Keratinocyte (primary cell): ENCODE data around the gene SRM. TPM values are rescaled to one million over a fixed set of nuclear protein-coding genes. Genes with fewer than 3 reads are reported as not detected.

Experiments used
- DNase-seq: peaks from one replicate; pipeline ENCODE4 v3.0.0-alpha.2; 2011; ENCODE audit warnings: low read depth, missing footprints, low spot score
- FAIRE-seq: peaks from 2 replicates; lab custom pipeline; 2011; peaks lifted over from hg19 to GRCh38; lab: Jason Lieb, UNC
- H2AFZ ChIP-seq: 2 replicates; pipeline ENCODE4 v1.6.0; 2012; ENCODE audit warnings: low read length, control low read depth, inconsistent platforms; ENCODE audit not compliant: control insufficient read depth
- H3K27ac ChIP-seq: 2 replicates; pipeline ENCODE4 v1.5.1; 2011; ENCODE audit warnings: low read length; ENCODE audit not compliant: control insufficient read depth, insufficient read depth
- H3K27me3 ChIP-seq: 3 replicates; pipeline ENCODE4 v1.6.0; 2011; ENCODE audit warnings: low read length; ENCODE audit not compliant: control insufficient read depth, insufficient read depth; ENCODE audit errors: extremely low read depth
- H3K36me3 ChIP-seq, 2 experiments: 2 replicates in 1 of 2; 3 replicates in 1 of 2; pipeline ENCODE4 v1.5.1; 2011; ENCODE audit warnings: low read length in 2 of 2, mild to moderate bottlenecking in 1 of 2; ENCODE audit not compliant: control insufficient read depth in 2 of 2, insufficient read depth in 2 of 2; ENCODE audit errors: extremely low read depth in 1 of 2
- H3K4me1 ChIP-seq: 3 replicates; pipeline ENCODE4 v1.5.1; 2011; ENCODE audit warnings: low read length; ENCODE audit not compliant: control insufficient read depth, insufficient read depth; ENCODE audit errors: extremely low read depth
- H3K4me2 ChIP-seq: 3 replicates; pipeline ENCODE4 v1.6.0; 2011; ENCODE audit warnings: low read depth, low read length; ENCODE audit not compliant: control insufficient read depth, insufficient read depth; ENCODE audit errors: extremely low read depth
- H3K4me3 ChIP-seq, 3 experiments: fragments of 200-600 bp in 1 of 3; sonication (generic) in 1 of 3; 2 replicates in 2 of 3; 3 replicates in 1 of 3; pipeline ENCODE4 v1.5.1; 2011 to 2016; ENCODE audit warnings: low read length in 3 of 3, mild to moderate bottlenecking in 3 of 3, control low read depth in 2 of 3, inconsistent platforms in 1 of 3, low read depth in 1 of 3, mixed read lengths in 1 of 3, mixed run types in 1 of 3, moderate library complexity in 1 of 3; ENCODE audit not compliant: control insufficient read depth in 2 of 3, insufficient read depth in 2 of 3; ENCODE audit errors: extremely low read depth in 1 of 3
- H3K79me2 ChIP-seq: 2 replicates; pipeline ENCODE4 v1.6.0; 2012; ENCODE audit warnings: low read length; ENCODE audit not compliant: control insufficient read depth, insufficient read depth
- H3K9ac ChIP-seq: 3 replicates; pipeline ENCODE4 v1.6.0; 2011; ENCODE audit warnings: low read length; ENCODE audit not compliant: control insufficient read depth, insufficient read depth; ENCODE audit errors: extremely low read depth
- H3K9me1 ChIP-seq: 3 replicates; pipeline ENCODE4 v1.6.0; 2011; ENCODE audit warnings: low read length; ENCODE audit not compliant: control insufficient read depth, insufficient read depth; ENCODE audit errors: extremely low read depth
- H3K9me3 ChIP-seq: 2 replicates; pipeline ENCODE4 v1.5.1; 2012; ENCODE audit warnings: low read depth, low read length; ENCODE audit not compliant: control insufficient read depth
- H4K20me1 ChIP-seq: 3 replicates; pipeline ENCODE4 v1.6.0; 2011; ENCODE audit warnings: low read length; ENCODE audit not compliant: control insufficient read depth, insufficient read depth; ENCODE audit errors: extremely low read depth
- CTCF ChIP-seq, 3 experiments: IDR thresholded peaks in 1 of 3; conservative IDR thresholded peaks in 1 of 3; optimal IDR thresholded peaks in 1 of 3; 2 replicates in 2 of 3; 3 replicates in 1 of 3; pipeline versions ENCODE3 to v1.5.1; 2011; ENCODE audit warnings: low read length in 3 of 3, mild to moderate bottlenecking in 3 of 3, moderate library complexity in 2 of 3, control low read depth in 1 of 3, inconsistent platforms in 1 of 3; ENCODE audit not compliant: insufficient read depth in 2 of 3; ENCODE audit errors: extremely low read depth in 1 of 3
- EZH2 ChIP-seq: IDR thresholded peaks from one replicate; pipeline ENCODE4 v1.6.1; 2012; ENCODE audit warnings: inconsistent platforms, mild to moderate bottlenecking, low read length, moderate library complexity
- dilution Hi-C: fragments of 300-500 bp; cut with MboI; formaldehyde crosslinking; loops from one replicate; pipeline ENCODE4 v1.7.0; 2020; ENCODE audit warnings: low sequenced_read_pairs; ENCODE audit not compliant: extremely low pct_ligation_motif_present
- polyA plus RNA-seq, 5 experiments: library from polyadenylated mRNA; depleted of rRNA in 3 of 5; stranded (reverse) in 3 of 5; stranded (forward) in 1 of 5; unstranded in 1 of 5; fragments of >200 nt; gene quantifications; 1 replicate in 1 of 5; 2 replicates in 3 of 5; 3 replicates in 1 of 5; pipeline versions ENCODE4 v1.2.1 to v1.2.3, GENCODE V29; 2011 to 2012; ENCODE audit warnings: missing spikeins in 2 of 5, low read depth in 1 of 5, low replicate concordance in 1 of 5

Gene SRM
- polyA plus RNA-seq, 1 donor (not counting 4 experiments of a cell fraction or from before 2014, with no cell fraction given): 32.8 TPM

- H3K27me3 ChIP-seq: no peaks in the 10 kb centered on the region
- no peak for TF ChIP-seq CTCF (optimal IDR thresholded peaks at IDR 0.05 in 1 of 3, IDR thresholded peaks at IDR 0.05 in 1 of 3, conservative IDR thresholded peaks at IDR 0.05 in 1 of 3; ENCODE audit: extremely low read depth in 1 of 3, insufficient read depth in 2 of 3, low read length in 3 of 3)
- TF ChIP-seq EZH2: no peak
- DNase-seq: no peak
- H3K79me2 ChIP-seq: no peaks in the 10 kb centered on the region
- no peak for FAIRE-seq
- no peak overlapping the region for H3K4me3 ChIP-seq
- H3K4me1 ChIP-seq: no peaks in the 10 kb centered on the region
- H3K9ac ChIP-seq: no peak overlapping the region
- H2AFZ ChIP-seq: no peak overlapping the region
- no peaks in the 10 kb centered on the region for H3K9me1 ChIP-seq
- H3K36me3 ChIP-seq: peaks cover 54 to 64% of the 10 kb centered on the region in 2 experiments
- H3K4me2 ChIP-seq: no peak overlapping the region
- no peak overlapping the region for H3K27ac ChIP-seq
- H4K20me1 ChIP-seq: no peaks in the 10 kb centered on the region
- no peaks in the 10 kb centered on the region for H3K9me3 ChIP-seq
- dilution Hi-C loops: no loop called here
Measured at GRCh38 chr1:11072216-11072917, 12.5 kb upstream of the SRM start.

GRCh38 chr1:11071463-11072215, 11.8 kb upstream of the SRM start:
- no peak for DNase-seq
- Histone ChIP-seq H3K4me3 (no peak overlapping the region), H2AFZ (no peak overlapping the region), H3K27ac (no peak overlapping the region), H3K79me2 (no peaks in the 10 kb centered on the region), H3K27me3 (no peaks in the 10 kb centered on the region), H3K4me2 (no peak overlapping the region), H3K9ac (no peak overlapping the region), H3K9me3 (no peaks in the 10 kb centered on the region), H3K4me1 (no peaks in the 10 kb centered on the region), H3K9me1 (no peaks in the 10 kb centered on the region), H3K36me3 (peaks cover 48 to 66% of the 10 kb centered on the region in 2 experiments), H4K20me1 (no peaks in the 10 kb centered on the region)
- TF ChIP-seq EZH2 (no peak), CTCF (optimal IDR thresholded peaks at IDR 0.05 in 1 of 3, IDR thresholded peaks at IDR 0.05 in 1 of 3, conservative IDR thresholded peaks at IDR 0.05 in 1 of 3; ENCODE audit: extremely low read depth in 1 of 3, insufficient read depth in 2 of 3, low read length in 3 of 3) (no peak)
- dilution Hi-C loops: no loop called here
- FAIRE-seq: no peak
